CD4-positive, alpha-beta T cell (primary cell): ENCODE data around the gene OLA1. TPM values are rescaled to one million over a fixed set of nuclear protein-coding genes. Genes with fewer than 3 reads are reported as not detected.

Experiments used
- ATAC-seq: fragments of 200-7000 bp; cut with Tn5 transposase; one replicate; pipeline ENCODE4 v1.10.0; 2022; ENCODE audit warnings: mild to moderate bottlenecking; ENCODE audit not compliant: poor library complexity
- CTCF ChIA-PET: fragments of 350-600 bp; sonication (Branson Sonifier 250); formaldehyde crosslinking; loops from one replicate; lab custom pipeline; 2021; ENCODE audit warnings: antibody characterized with exemption, inconsistent platforms; lab: Charles Lee
- POLR2A ChIA-PET: fragments of 350-600 bp; sonication (Branson Sonifier 250); formaldehyde crosslinking; loops from one replicate; lab custom pipeline; 2021; ENCODE audit warnings: antibody characterized with exemption, inconsistent platforms; lab: Charles Lee
- DNase-seq, 14 experiments: peaks; one replicate each; pipeline ENCODE4 v3.0.0-alpha.2; 2013 to 2020; ENCODE audit warnings: mixed read lengths in 2 of 14
- H3K27ac ChIP-seq, 2 donors: one replicate each; pipeline versions ENCODE4 v1.5.1 to v1.7.0; 2013; ENCODE audit warnings: low read length in 2 of 2, low read depth in 1 of 2, mild to moderate bottlenecking in 1 of 2
- H3K27me3 ChIP-seq, 2 experiments: 1 replicate in 1 of 2; 2 replicates in 1 of 2; pipeline versions ENCODE4 v1.6.1 to v1.7.0; 2013; ENCODE audit warnings: low read length in 2 of 2, control low read depth in 1 of 2, mild to moderate bottlenecking in 1 of 2, moderate library complexity in 1 of 2; ENCODE audit not compliant: insufficient read depth in 2 of 2, control insufficient read depth in 1 of 2
- H3K36me3 ChIP-seq: one replicate; pipeline ENCODE4 v1.6.1; 2013; ENCODE audit warnings: low read length, control low read depth; ENCODE audit not compliant: insufficient read depth
- H3K4me1 ChIP-seq: one replicate; pipeline ENCODE4 v1.6.1; 2013; ENCODE audit warnings: low read length, control low read depth; ENCODE audit not compliant: insufficient read depth
- H3K4me3 ChIP-seq: one replicate; pipeline ENCODE4 v1.5.1; 2013; ENCODE audit warnings: mild to moderate bottlenecking, low read length, moderate library complexity
- H3K9me3 ChIP-seq, 2 experiments: 1 replicate in 1 of 2; 2 replicates in 1 of 2; pipeline versions ENCODE4 v1.6.1 to v1.7.0; 2013; ENCODE audit warnings: low read length in 2 of 2, mild to moderate bottlenecking in 2 of 2, control low read depth in 1 of 2, moderate library complexity in 1 of 2; ENCODE audit not compliant: control insufficient read depth in 1 of 2, insufficient read depth in 1 of 2
- H3K27ac Mint-ChIP-seq: one replicate; pipeline ENCODE4 v1.8.0; 2020; ENCODE audit warnings: mixed read lengths
- H3K27me3 Mint-ChIP-seq: one replicate; pipeline ENCODE4 v1.8.0; 2021; ENCODE audit warnings: mixed read lengths
- H3K36me3 Mint-ChIP-seq: one replicate; pipeline ENCODE4 v1.8.0; 2021; ENCODE audit warnings: low read depth, mixed read lengths
- H3K4me1 Mint-ChIP-seq: one replicate; pipeline ENCODE4 v1.8.0; 2021; ENCODE audit warnings: low read depth, mixed read lengths
- H3K4me3 Mint-ChIP-seq: one replicate; pipeline ENCODE4 v1.8.0; 2020; ENCODE audit warnings: mild to moderate bottlenecking, mixed read lengths
- H3K9me3 Mint-ChIP-seq: one replicate; pipeline ENCODE4 v1.8.0; 2020; ENCODE audit warnings: mixed read lengths
- CTCF ChIP-seq: fragments of 200-600 bp; IDR thresholded peaks from one replicate; pipeline ENCODE4 v1.8.0; 2022; ENCODE audit warnings: antibody characterized with exemption, mild to moderate bottlenecking
- intact Hi-C, 2 experiments: fragments of 100-400 bp; cut with DNase I in 1 of 2; cut with micrococcal nuclease in 1 of 2; formaldehyde crosslinking; loops; one replicate each; pipeline versions ENCODE4 v1.15.1 to v1.9.0; 2023 to 2025; cut with DNase I, micrococcal nuclease
- total RNA-seq, 174 experiments: library from RNA in 2 of 174; stranded (reverse) in 2 of 174; gene quantifications; one replicate each; pipeline ENCODE4 v1.2.3 and lab custom pipeline; 2021 to 2026

The OLA1 gene
- total RNA-seq, 2 experiments from 2014 or later, result 38.1 to 40.5 TPM

- Mint-ChIP-seq H3K27ac (no peak overlapping the region), H3K4me1 (peaks cover 20% of the 10 kb centered on the region), H3K36me3 (peaks cover 38% of the 10 kb centered on the region), H3K27me3 (no peaks in the 10 kb centered on the region), H3K4me3 (no peak overlapping the region), H3K9me3 (no peaks in the 10 kb centered on the region)
- ChIA-PET CTCF (no interaction called here), POLR2A (no interaction called here)
- no peak overlapping the region for H3K4me3 ChIP-seq
- no peaks in the 10 kb centered on the region for H3K27me3 ChIP-seq
- ATAC-seq, result no peak
- H3K27ac ChIP-seq, result no peak overlapping the region
- TF ChIP-seq CTCF, result no peak
- no peaks in the 10 kb centered on the region for H3K9me3 ChIP-seq
- no peaks in the 10 kb centered on the region for H3K4me1 ChIP-seq
- intact Hi-C loops, result no loop called here
- H3K36me3 ChIP-seq, result no peaks in the 10 kb centered on the region
- no peak for DNase-seq
These were observed 63.4 kb downstream of the OLA1 start for GRCh38 chr2:174184915-174185314.

- H3K9me3 ChIP-seq, result no peaks in the 10 kb centered on the region
- intact Hi-C loops, result no loop called here
- no peaks in the 10 kb centered on the region for H3K36me3 ChIP-seq
- H3K27me3 ChIP-seq, result no peaks in the 10 kb centered on the region
- H3K4me3 ChIP-seq, result no peak overlapping the region
- ChIA-PET CTCF (no interaction called here), POLR2A (no interaction called here)
- no peak for TF ChIP-seq CTCF
- H3K4me1 Mint-ChIP-seq, result peaks cover 16% of the 10 kb centered on the region
- peaks cover 38% of the 10 kb centered on the region for H3K36me3 Mint-ChIP-seq
- DNase-seq, result no peak
- H3K4me1 ChIP-seq, result no peaks in the 10 kb centered on the region
- ATAC-seq, result no peak
- no peak overlapping the region for H3K27ac Mint-ChIP-seq
- no peak overlapping the region for H3K4me3 Mint-ChIP-seq
- no peak overlapping the region for H3K27ac ChIP-seq
- H3K27me3 Mint-ChIP-seq, result no peaks in the 10 kb centered on the region
- H3K9me3 Mint-ChIP-seq, result no peaks in the 10 kb centered on the region
These were observed 63.8 kb downstream of the OLA1 start for GRCh38 chr2:174184504-174184903.

GRCh38 chr2:174183076-174183475, 65.3 kb downstream of the OLA1 start:
- peaks cover 38% of the 10 kb centered on the region for H3K36me3 Mint-ChIP-seq
- H3K27ac Mint-ChIP-seq, result no peak overlapping the region
- CTCF ChIA-PET, result no interaction called here
- Histone ChIP-seq H3K36me3 (no peaks in the 10 kb centered on the region), H3K4me1 (no peaks in the 10 kb centered on the region), H3K4me3 (no peak overlapping the region), H3K9me3 (no peaks in the 10 kb centered on the region), H3K27ac (no peak overlapping the region), H3K27me3 (no peaks in the 10 kb centered on the region)
- H3K9me3 Mint-ChIP-seq, result no peaks in the 10 kb centered on the region
- no peaks in the 10 kb centered on the region for H3K27me3 Mint-ChIP-seq
- peaks cover 15% of the 10 kb centered on the region for H3K4me1 Mint-ChIP-seq
- TF ChIP-seq CTCF, result no peak
- H3K4me3 Mint-ChIP-seq, result no peak overlapping the region
- DNase-seq, result no peak
- ATAC-seq, result no peak
- POLR2A ChIA-PET, result no interaction called here
- intact Hi-C loops, result no loop called here
